ENCODE measurements around the gene TRIM37.
"Not testable (repeated sequence)": the region's sequence is repeated elsewhere in the genome, so short reads cannot be mapped to it uniquely, and the experiment has no call there.

Gene TRIM37

GRCh38 chr17:59106463-59107305, at the start of gene TRIM37:
TRIM37 (minus strand) TSS chr17:59106880; CDS start chr17:59106461, 419 bp downstream.
- peak; percentile 98 for DNase-seq

GRCh38 chr17:59155439-59156177, 48.9 kb upstream of the TRIM37 start, which contains the start of gene PRR11:
PRR11 (plus strand) TSS chr17:59155746; CDS start chr17:59169753, 14,007 bp downstream.
- peak; percentile 94 for DNase-seq

GRCh38 chr17:59154721-59155438, 48.2 kb upstream of the TRIM37 start, which contains the start of gene SKA2:
SKA2 (minus strand) TSS chr17:59155186; CDS start chr17:59155163, 23 bp downstream.
- DNase-seq = peak; percentile 98

GRCh38 chr17:59154292-59154720, 47.6 kb upstream of the TRIM37 start:
- peak; percentile 44 for DNase-seq

GRCh38 chr17:59152925-59153324, 46.2 kb upstream of the TRIM37 start:
- DNase-seq = no peak

- no peak for DNase-seq
Observed at GRCh38 chr17:59151591-59151990, 44.9 kb upstream of the TRIM37 start.

- DNase-seq = no peak
Observed at GRCh38 chr17:59151006-59151405, 44.3 kb upstream of the TRIM37 start.

GRCh38 chr17:59149841-59150511, 43.3 kb upstream of the TRIM37 start:
- DNase-seq = no peak

- DNase-seq = no peak
Observed at GRCh38 chr17:59149051-59149450, 42.4 kb upstream of the TRIM37 start.

GRCh38 chr17:59145571-59146096, 39.0 kb upstream of the TRIM37 start:
- DNase-seq = no peak

GRCh38 chr17:59141860-59142259, 35.2 kb upstream of the TRIM37 start:
- DNase-seq = no peak

- no peak for DNase-seq
Observed at GRCh38 chr17:59139939-59140338, 33.3 kb upstream of the TRIM37 start.

GRCh38 chr17:59138339-59138738, 31.7 kb upstream of the TRIM37 start:
- not testable (repeated sequence) for DNase-seq

GRCh38 chr17:59131131-59131530, 24.5 kb upstream of the TRIM37 start:
- no peak for DNase-seq

GRCh38 chr17:59129814-59130213, 23.1 kb upstream of the TRIM37 start:
- no peak for DNase-seq

GRCh38 chr17:59126809-59127417, 20.2 kb upstream of the TRIM37 start:
- DNase-seq = no peak

GRCh38 chr17:59124665-59125064, 18.0 kb upstream of the TRIM37 start:
- no peak for DNase-seq

GRCh38 chr17:59121901-59122480, 15.3 kb upstream of the TRIM37 start:
- DNase-seq = no peak

GRCh38 chr17:59115474-59115873, 8.8 kb upstream of the TRIM37 start:
- no peak for DNase-seq

- DNase-seq = no peak
Observed at GRCh38 chr17:59111539-59111938, 4.9 kb upstream of the TRIM37 start.

GRCh38 chr17:59110973-59111372, 4.3 kb upstream of the TRIM37 start:
- no peak for DNase-seq
